ENCODE data around the gene OSBPL9.
"Not testable (repeated sequence)": the region's sequence is repeated elsewhere in the genome, so short reads cannot be mapped to it uniquely, and the experiment has no call there.

Gene OSBPL9

GRCh38 chr1:51818487-51818886 lies 201.6 kb downstream of the OSBPL9 start:
- DNase-seq = no peak

- not testable (repeated sequence) for DNase-seq
These were observed 202.1 kb downstream of the OSBPL9 start for GRCh38 chr1:51819021-51819420.

- DNase-seq = no peak
These were observed 202.9 kb downstream of the OSBPL9 start for GRCh38 chr1:51819810-51820209.

GRCh38 chr1:51829058-51829457 lies 212.2 kb downstream of the OSBPL9 start:
- no peak for DNase-seq

- DNase-seq = no peak
These were observed 216.8 kb downstream of the OSBPL9 start for GRCh38 chr1:51833700-51834099.

- DNase-seq = no peak
These were observed 220.4 kb downstream of the OSBPL9 start for GRCh38 chr1:51837243-51837642.
